GM12875 (cell line): ENCODE results near the gene PDE10A.
"Not testable (repeated sequence)": the region's sequence is repeated elsewhere in the genome, so short reads cannot be mapped to it uniquely, and the experiment has no call there.

Experiments used
- H3K4me3 ChIP-seq: one replicate; pipeline ENCODE4 v1.5.1; 2011; ENCODE audit warnings: low read depth, low read length, control low read depth
- TF ChIP-seq, protein P1 (sequence below): IDR thresholded peaks from 2 replicates; pipeline ENCODE4 v1.5.1; 2011; ENCODE audit warnings: low read depth, mild to moderate bottlenecking, control low read depth, inconsistent platforms, low read length, moderate library complexity, borderline replicate concordance; ENCODE audit not compliant: insufficient read depth

PDE10A gene

DNA sequence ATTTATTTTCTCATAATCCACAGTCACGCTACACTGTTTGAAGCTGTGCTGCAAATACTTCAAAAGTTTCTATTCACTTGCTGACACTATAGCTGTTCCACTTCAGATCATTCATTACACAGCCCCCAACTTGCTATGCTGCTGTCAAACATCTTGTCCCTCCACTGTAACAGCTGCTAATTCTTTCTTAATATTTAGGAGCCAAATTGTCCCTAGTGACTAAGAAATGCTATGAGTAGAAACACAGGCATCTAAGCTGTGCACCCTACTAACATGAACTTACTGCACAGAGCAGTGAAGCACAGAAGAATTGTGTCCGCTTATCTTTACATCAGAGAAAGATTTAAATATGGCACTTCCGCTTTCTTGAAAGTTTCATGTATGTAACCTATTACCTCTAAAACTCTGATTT is 91.3 kb downstream of the PDE10A start:
- TF ChIP-seq, protein P1, sequence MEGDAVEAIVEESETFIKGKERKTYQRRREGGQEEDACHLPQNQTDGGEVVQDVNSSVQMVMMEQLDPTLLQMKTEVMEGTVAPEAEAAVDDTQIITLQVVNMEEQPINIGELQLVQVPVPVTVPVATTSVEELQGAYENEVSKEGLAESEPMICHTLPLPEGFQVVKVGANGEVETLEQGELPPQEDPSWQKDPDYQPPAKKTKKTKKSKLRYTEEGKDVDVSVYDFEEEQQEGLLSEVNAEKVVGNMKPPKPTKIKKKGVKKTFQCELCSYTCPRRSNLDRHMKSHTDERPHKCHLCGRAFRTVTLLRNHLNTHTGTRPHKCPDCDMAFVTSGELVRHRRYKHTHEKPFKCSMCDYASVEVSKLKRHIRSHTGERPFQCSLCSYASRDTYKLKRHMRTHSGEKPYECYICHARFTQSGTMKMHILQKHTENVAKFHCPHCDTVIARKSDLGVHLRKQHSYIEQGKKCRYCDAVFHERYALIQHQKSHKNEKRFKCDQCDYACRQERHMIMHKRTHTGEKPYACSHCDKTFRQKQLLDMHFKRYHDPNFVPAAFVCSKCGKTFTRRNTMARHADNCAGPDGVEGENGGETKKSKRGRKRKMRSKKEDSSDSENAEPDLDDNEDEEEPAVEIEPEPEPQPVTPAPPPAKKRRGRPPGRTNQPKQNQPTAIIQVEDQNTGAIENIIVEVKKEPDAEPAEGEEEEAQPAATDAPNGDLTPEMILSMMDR = no peak
- no peak overlapping the region for H3K4me3 ChIP-seq

DNA sequence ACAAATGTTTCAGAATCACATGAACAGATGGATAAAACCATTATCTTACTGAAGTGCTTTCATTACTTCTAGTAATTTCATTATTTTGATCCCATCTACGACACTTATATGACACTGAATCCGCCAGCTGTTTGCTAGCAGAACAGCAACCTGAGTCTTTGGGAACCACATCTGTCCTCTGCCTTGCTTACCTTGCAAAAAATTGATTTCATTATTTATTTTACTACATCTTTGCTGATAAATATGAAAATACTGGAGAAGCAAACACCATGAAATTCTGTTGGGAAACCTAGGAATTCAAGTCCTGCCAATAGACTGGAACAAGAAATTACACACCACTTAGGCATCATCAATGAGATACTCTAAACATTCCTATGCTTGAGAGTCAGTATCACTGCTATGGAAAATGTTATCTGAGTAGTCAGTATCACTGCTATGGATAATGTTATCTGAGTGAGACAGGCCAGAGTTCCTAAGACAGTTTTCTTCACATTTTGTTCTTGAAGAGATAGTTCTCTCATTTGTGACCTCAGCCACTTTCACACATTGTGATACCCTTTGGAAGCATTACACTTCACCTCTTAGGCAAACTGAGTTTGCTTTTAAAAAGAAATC is 91.9 kb downstream of the PDE10A start:
- TF ChIP-seq, protein P1 = no peak
- no peak overlapping the region for H3K4me3 ChIP-seq

DNA sequence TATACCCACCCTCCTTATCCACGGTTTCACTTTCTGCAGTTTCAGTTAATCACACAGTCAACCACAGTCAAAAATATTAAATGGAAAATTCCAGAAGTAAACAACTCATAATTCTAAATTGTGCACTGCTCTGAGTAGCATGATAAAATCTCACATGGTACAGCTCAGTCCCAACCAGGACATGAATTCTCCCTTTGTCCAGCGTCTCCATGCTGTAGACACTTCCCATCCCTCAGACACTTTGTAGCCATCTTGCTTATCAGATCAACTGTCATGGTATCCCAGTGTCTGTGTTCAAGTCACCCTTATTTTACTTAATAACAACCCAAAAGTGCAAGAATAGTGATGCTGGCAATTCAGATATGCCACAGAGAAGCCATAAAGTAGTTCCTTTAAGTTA is 94.7 kb downstream of the PDE10A start:
- H3K4me3 ChIP-seq = no peak overlapping the region

DNA sequence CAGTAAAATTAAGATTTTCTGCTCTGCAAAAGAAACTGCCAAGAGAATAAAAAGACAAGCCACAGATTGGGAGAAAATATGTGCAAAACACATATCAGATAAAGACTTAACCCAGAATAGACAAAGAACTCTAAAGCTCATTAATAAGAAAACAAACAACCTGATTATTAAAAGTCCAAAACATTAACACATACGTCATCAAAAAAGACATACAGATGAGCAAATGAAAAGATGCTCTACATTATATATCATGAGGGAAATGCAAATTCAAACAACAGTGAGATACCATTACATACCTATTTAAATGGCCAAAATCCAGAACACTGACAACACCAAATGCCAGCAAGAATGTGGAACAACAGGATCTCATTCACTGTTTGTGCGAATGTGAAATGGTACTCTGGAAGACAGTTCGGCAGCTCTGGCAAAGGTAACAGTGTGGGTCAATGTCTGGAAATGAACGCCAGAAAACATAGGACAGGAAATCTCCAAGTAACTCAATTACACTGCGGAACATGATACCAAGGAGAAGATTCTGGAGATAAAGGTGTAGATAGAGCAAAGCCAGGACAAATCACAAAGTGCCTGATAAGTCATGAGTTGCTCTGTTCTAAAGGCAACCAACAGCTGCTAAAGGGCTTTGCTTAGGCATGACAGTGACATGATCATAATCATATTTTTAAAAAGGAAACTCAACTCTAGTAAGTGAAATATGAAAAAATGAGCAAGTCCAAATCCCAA is 96.8 kb downstream of the PDE10A start:
- TF ChIP-seq, protein P1 = no peak
- H3K4me3 ChIP-seq = no peak overlapping the region

More for the DNA sequence above, 94.7 kb downstream of the PDE10A start:
- TF ChIP-seq, protein P1 = no peak

DNA sequence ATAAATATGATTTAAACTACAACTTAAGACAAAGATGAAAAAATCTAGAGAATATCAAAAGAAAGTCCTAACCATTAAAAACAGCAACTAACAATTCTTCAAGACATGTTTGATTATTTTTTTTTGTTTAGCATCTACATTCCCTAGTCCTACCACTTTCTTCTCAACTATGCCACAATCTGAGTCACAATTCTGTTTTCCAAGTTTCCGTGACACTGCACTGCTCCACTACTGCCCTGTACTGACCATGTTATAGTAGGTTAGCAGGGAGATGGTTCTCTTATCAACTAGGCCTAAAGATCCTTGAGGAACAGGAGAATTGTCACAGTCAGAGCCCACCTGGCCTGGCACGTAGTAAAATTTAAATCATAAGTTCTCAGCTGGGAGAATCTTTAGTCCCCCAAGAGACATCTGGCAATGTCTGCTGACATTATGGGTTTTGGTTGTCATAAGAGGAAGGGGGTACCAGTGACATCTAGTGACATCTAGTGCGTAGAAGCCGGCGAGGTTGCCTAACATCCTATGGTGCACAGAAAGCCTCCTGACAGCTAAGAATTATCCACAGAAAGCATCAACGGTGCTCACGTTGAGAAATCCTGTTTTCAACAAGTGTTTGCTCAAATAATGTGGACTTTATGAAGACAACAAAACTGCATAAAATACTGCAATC is 100.5 kb downstream of the PDE10A start:
- TF ChIP-seq, protein P1 = no peak
- H3K4me3 ChIP-seq = no peak overlapping the region

DNA sequence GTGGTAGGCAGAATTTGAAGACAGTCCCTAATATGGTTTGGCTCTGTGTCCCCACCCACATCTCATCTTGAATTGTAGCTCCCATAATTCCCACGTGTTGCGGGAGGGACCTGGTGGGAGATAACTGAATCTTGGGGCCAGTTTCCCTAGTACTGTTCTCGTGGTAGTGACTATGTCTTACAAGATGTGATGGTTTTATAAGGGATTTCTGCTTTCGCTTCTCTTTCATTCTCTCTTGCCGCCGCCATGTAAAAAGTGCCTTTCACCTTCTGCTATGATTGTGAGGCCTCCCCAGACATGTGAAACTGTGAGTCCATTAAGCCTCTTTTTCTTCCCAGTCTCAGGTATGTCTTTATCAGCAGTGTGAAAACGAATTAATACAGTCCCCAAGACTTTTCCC is 103.4 kb downstream of the PDE10A start:
- TF ChIP-seq, protein P1 = no peak
- H3K4me3 ChIP-seq = no peak overlapping the region

DNA sequence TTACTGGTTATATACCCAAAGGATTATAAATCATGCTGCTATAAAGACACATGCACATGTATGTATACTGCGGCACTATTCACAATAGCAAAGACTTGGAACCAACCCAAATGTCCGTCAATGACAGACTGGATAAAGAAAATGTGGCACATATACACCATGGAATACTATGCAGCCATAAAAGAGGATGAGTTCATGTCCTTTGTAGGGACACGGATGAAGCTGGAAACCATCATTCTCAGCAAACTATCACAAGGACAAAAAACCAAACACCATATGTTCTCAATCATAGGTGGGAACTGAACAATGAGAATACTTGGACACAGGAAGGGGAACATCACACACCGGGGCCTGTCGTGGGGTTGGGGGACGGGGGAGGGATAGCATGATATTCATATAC is 104.9 kb downstream of the PDE10A start:
- H3K4me3 ChIP-seq = not testable (repeated sequence)
